ENCODE results near the gene ADCY2. TPM values are rescaled to one million over a fixed set of nuclear protein-coding genes. Genes with fewer than 3 reads are reported as not detected.

The ADCY2 gene
- total and polyA plus RNA-seq, 2 of the 13 experiments (the other 11 are each of a cell fraction or from before 2014, with no cell fraction given), result not detected

GRCh38 chr5:7759951-7760580, 364.1 kb downstream of the ADCY2 start:
- Histone ChIP-seq H3K9ac (ENCODE audit: insufficient read depth, low read depth, low read length) (no peak overlapping the region), H4K20me1 (ENCODE audit: insufficient read depth, low read length) (no peaks in the 10 kb centered on the region), H3K27ac (ENCODE audit: extremely low read length, insufficient read depth, low read length) (no peak overlapping the region), H3K4me2 (ENCODE audit: low read depth, low read length) (no peak overlapping the region), H3K79me2 (ENCODE audit: insufficient read depth, low read length) (no peaks in the 10 kb centered on the region), H3K4me1 (ENCODE audit: insufficient read depth, low read length) (no peaks in the 10 kb centered on the region), H3K9me3 (ENCODE audit: low read length) (no peaks in the 10 kb centered on the region), H3K4me3 (replicated peaks in 1 of 3; ENCODE audit: insufficient read depth in 1 of 3, low read depth in 2 of 3, low read length in 3 of 3) (no peak overlapping the region), H2AFZ (ENCODE audit: low read length) (no peak overlapping the region), H3K27me3 (ENCODE audit: control insufficient read depth in 1 of 2, insufficient read depth in 2 of 2, low read length in 2 of 2) (peaks cover 4 to 27% of the 10 kb centered on the region in 2 experiments; a peak in 4 of 5 replicates), H3K36me3 (replicated peaks in 1 of 2; ENCODE audit: control insufficient read depth in 1 of 2, insufficient read depth in 2 of 2, low read length in 2 of 2) (no peaks in the 10 kb centered on the region)
- BruUV-seq (replicated peaks), result no TSS peak
- ChIA-PET POLR2A (no interaction called here), CTCF (ENCODE audit: low intra/inter-chr PET ratio, low total read pairs) (no interaction called here)
- DNase-seq (ENCODE audit: low spot score) (no peak), ATAC-seq (no peak), FAIRE-seq (no peak)
- in situ Hi-C loops (cut with HindIII; ENCODE audit: extremely low pct_ligation_motif_present, low pct_unique_long_range_greater_than_20kb), result loop anchor here (25.0 kb wide), 1 partner anchor 498 kb away; no protein-coding TSS in a partner anchor
- 0% methylated on average over 3 of the region's 8 CpGs for WGBS (ENCODE audit: low lambda C conversion rate)
- intact Hi-C loops (cut with micrococcal nuclease; ENCODE audit: unreplicated experiment), result no loop called here
- no peak for TF ChIP-seq SMARCC2 (IDR thresholded peaks at IDR 0.05)
- TF ChIP-seq CEBPG (CRISPR knock-in tag; IDR thresholded peaks at IDR 0.05), result no peak
- no peak for TF ChIP-seq FOXO1 (CRISPR knock-in tag; IDR thresholded peaks at IDR 0.05)
- TF ChIP-seq STAT5B (CRISPR knock-in tag; IDR thresholded peaks at IDR 0.05), result no peak
- no peak for TF ChIP-seq FUBP1 (CRISPR knock-in tag; IDR thresholded peaks at IDR 0.05; ENCODE audit: borderline replicate concordance)
- no peak for TF ChIP-seq GABPA (IDR thresholded peaks at IDR 0.05; ENCODE audit: low read depth, low read length)
- TF ChIP-seq GABPA (CRISPR knock-in tag; IDR thresholded peaks at IDR 0.05; ENCODE audit: low read depth), result no peak
- TF ChIP-seq RARG (CRISPR knock-in tag; IDR thresholded peaks at IDR 0.05; ENCODE audit: low read depth), result no peak
- TF ChIP-seq SOX6 (IDR thresholded peaks at IDR 0.05), result no peak
- TF ChIP-seq SOX6 (CRISPR knock-in tag; IDR thresholded peaks at IDR 0.05), result no peak
- no peak for TF ChIP-seq ZNF432 (CRISPR knock-in tag; IDR thresholded peaks at IDR 0.05; ENCODE audit: borderline replicate concordance)
- TF ChIP-seq SOX5 (CRISPR knock-in tag; IDR thresholded peaks at IDR 0.05; ENCODE audit: borderline replicate concordance), result no peak
- TF ChIP-seq NCOA2 (CRISPR knock-in tag; IDR thresholded peaks at IDR 0.05), result no peak
- TF ChIP-seq ZNF430 (CRISPR knock-in tag; IDR thresholded peaks at IDR 0.05), result no peak
- TF ChIP-seq ZNF101 (CRISPR knock-in tag; IDR thresholded peaks at IDR 0.05; ENCODE audit: borderline replicate concordance, low read depth), result no peak
- TF ChIP-seq PATZ1 (CRISPR knock-in tag; IDR thresholded peaks at IDR 0.05), result no peak
- no peak for TF ChIP-seq ZNF589 (CRISPR knock-in tag; conservative IDR thresholded peaks at IDR 0.05)
- no peak for TF ChIP-seq KMT2A (CRISPR knock-in tag; IDR thresholded peaks at IDR 0.05)
